Coronary artery (tissue), 2 donors: ENCODE data around the gene MGLL.

ENCODE experiments used
- DNase-seq: peaks from one replicate; pipeline ENCODE4 v3.0.0-alpha.2; 2017; ENCODE audit warnings: low spot score
- H3K27ac ChIP-seq, 2 donors: fragments of 200-600 bp; sonication (generic); one replicate each; pipeline ENCODE4 v1.5.1; 2016 to 2019
- H3K4me3 ChIP-seq: fragments of 200-600 bp; sonication (generic); 2 replicates; pipeline ENCODE4 v1.5.1; 2016; ENCODE audit warnings: mild to moderate bottlenecking, moderate library complexity
- CTCF ChIP-seq: fragments of 200-600 bp; sonication (generic); IDR thresholded peaks from one replicate; pipeline ENCODE4 v1.5.1; 2019; ENCODE audit warnings: antibody characterized with exemption

The MGLL gene

GRCh38 chr3:127791221-127791913 lies 30.9 kb downstream of the MGLL start:
- peak overlapping the region in 1 of 2 donors; percentile 65 for H3K27ac ChIP-seq
- no peak for DNase-seq

GRCh38 chr3:127790882-127791183 lies 31.5 kb downstream of the MGLL start:
- H3K4me3 ChIP-seq: no peak overlapping the region
- H3K27ac ChIP-seq: peak overlapping the region; percentile 23 to 65
- TF ChIP-seq CTCF: no peak
- DNase-seq: no peak

More at GRCh38 chr3:127791221-127791913, 30.9 kb downstream of the MGLL start:
- no peak for TF ChIP-seq CTCF
- H3K4me3 ChIP-seq: no peak overlapping the region

- peak overlapping the region; percentile 23 to 65 for H3K27ac ChIP-seq
- no peak overlapping the region for H3K4me3 ChIP-seq
- TF ChIP-seq CTCF: no peak
- DNase-seq: no peak
These were observed 32.1 kb downstream of the MGLL start for GRCh38 chr3:127789990-127790881.

- TF ChIP-seq CTCF: no peak
- DNase-seq: no peak
- peak overlapping the region; percentile 73 to 88 for H3K27ac ChIP-seq
These were observed 33.3 kb downstream of the MGLL start for GRCh38 chr3:127789051-127789450.

GRCh38 chr3:127788451-127788909 lies 33.8 kb downstream of the MGLL start:
- no peak overlapping the region for H3K4me3 ChIP-seq
- TF ChIP-seq CTCF: no peak
- DNase-seq: no peak
- H3K27ac ChIP-seq: peak overlapping the region; percentile 73 to 88

More at GRCh38 chr3:127789051-127789450, 33.3 kb downstream of the MGLL start:
- H3K4me3 ChIP-seq: no peak overlapping the region

- DNase-seq: no peak
- TF ChIP-seq CTCF: no peak
- Histone ChIP-seq H3K27ac (peak overlapping the region; percentile 73 to 88), H3K4me3 (peak overlapping the region; percentile 31)
These were observed 34.5 kb downstream of the MGLL start for GRCh38 chr3:127787571-127788365.
